Urinary bladder (tissue), 4 donors: ENCODE results near the gene PRELP. TPM values are rescaled to one million over a fixed set of nuclear protein-coding genes. Genes with fewer than 3 reads are reported as not detected.

Source experiments
- DNase-seq: peaks from one replicate; pipeline ENCODE4 v3.0.0-alpha.2; 2015; ENCODE audit errors: extremely low spot score
- H3K27ac ChIP-seq: one replicate; pipeline ENCODE4 v1.5.1; 2013; ENCODE audit warnings: low read depth, mild to moderate bottlenecking, moderate library complexity
- H3K36me3 ChIP-seq: one replicate; pipeline ENCODE4 v1.6.1; 2013; ENCODE audit warnings: mild to moderate bottlenecking, moderate library complexity; ENCODE audit not compliant: insufficient read depth
- H3K4me1 ChIP-seq: one replicate; pipeline ENCODE4 v1.6.1; 2013; ENCODE audit warnings: mild to moderate bottlenecking, moderate library complexity; ENCODE audit not compliant: insufficient read depth
- H3K4me3 ChIP-seq: one replicate; pipeline ENCODE4 v1.5.1; 2013; ENCODE audit warnings: low read depth, low read length
- whole genome bisulfite sequencing: extraction: QIAGEN DNeasy Blood & Tissue Kit; methylation state at CpG from one replicate; pipeline ENCODE4 v1.1.7; 2013; 5-methylcytosine and 5-hydroxymethylcytosine counted together
- polyA plus RNA-seq: library from polyadenylated mRNA; stranded (reverse); fragments of 200-250 nt; gene quantifications from one replicate; pipeline ENCODE4 v1.2.3, GENCODE V29; 2013
- total RNA-seq: library from RNA; depleted of rRNA; stranded (reverse); fragments of >200 nt; gene quantifications from one replicate; pipeline ENCODE4 v1.2.3, GENCODE V29; 2014
- donor health status: healthy with polysubstance abuse.
- donor health status: healthy.

The PRELP gene
- total and polyA plus RNA-seq, 2 donors = 6.3 to 232 TPM

GRCh38 chr1:203519896-203520295, 44.3 kb downstream of the PRELP start:
- DNase-seq = no peak
- no peaks in the 10 kb centered on the region for H3K4me1 ChIP-seq
- H3K36me3 ChIP-seq = no peaks in the 10 kb centered on the region
- 91% methylated on average over 6 of the region's 6 CpGs for WGBS
- H3K4me3 ChIP-seq = no peak overlapping the region
- H3K27ac ChIP-seq = no peak overlapping the region

- H3K4me1 ChIP-seq = no peaks in the 10 kb centered on the region
- WGBS = 76% methylated on average over 5 of the region's 5 CpGs
- H3K36me3 ChIP-seq = no peaks in the 10 kb centered on the region
- DNase-seq = no peak
- no peak overlapping the region for H3K27ac ChIP-seq
- H3K4me3 ChIP-seq = no peak overlapping the region
Observed at GRCh38 chr1:203520315-203520714, 44.7 kb downstream of the PRELP start.

- no peak overlapping the region for H3K4me3 ChIP-seq
- no peak overlapping the region for H3K27ac ChIP-seq
- H3K4me1 ChIP-seq = no peaks in the 10 kb centered on the region
- WGBS = 73% methylated on average over 10 of the region's 10 CpGs
- H3K36me3 ChIP-seq = no peaks in the 10 kb centered on the region
- no peak for DNase-seq
Observed at GRCh38 chr1:203521074-203521794, 45.6 kb downstream of the PRELP start.

GRCh38 chr1:203521812-203522211, 46.2 kb downstream of the PRELP start:
- H3K4me1 ChIP-seq = no peaks in the 10 kb centered on the region
- H3K36me3 ChIP-seq = no peaks in the 10 kb centered on the region
- DNase-seq = no peak
- no peak overlapping the region for H3K27ac ChIP-seq
- 77% methylated on average over 5 of the region's 5 CpGs for WGBS
- H3K4me3 ChIP-seq = no peak overlapping the region

- no peak for DNase-seq
- Histone ChIP-seq H3K4me1 (no peaks in the 10 kb centered on the region), H3K27ac (no peak overlapping the region), H3K36me3 (no peaks in the 10 kb centered on the region), H3K4me3 (no peak overlapping the region)
- 46% methylated on average over 11 of the region's 11 CpGs for WGBS
Observed at GRCh38 chr1:203522237-203522636, 46.6 kb downstream of the PRELP start.

GRCh38 chr1:203523667-203524066, 48.1 kb downstream of the PRELP start:
- WGBS = 89% methylated on average over 6 of the region's 6 CpGs
- H3K4me3 ChIP-seq = no peak overlapping the region
- H3K4me1 ChIP-seq = no peaks in the 10 kb centered on the region
- H3K27ac ChIP-seq = no peak overlapping the region
- H3K36me3 ChIP-seq = no peaks in the 10 kb centered on the region
- DNase-seq = no peak

- Histone ChIP-seq H3K27ac (no peak overlapping the region), H3K4me1 (no peaks in the 10 kb centered on the region)
- no peak for DNase-seq
Observed at GRCh38 chr1:203524152-203524551, 48.5 kb downstream of the PRELP start.

GRCh38 chr1:203524824-203525223, 49.2 kb downstream of the PRELP start:
- H3K4me3 ChIP-seq = no peak overlapping the region
- H3K4me1 ChIP-seq = no peaks in the 10 kb centered on the region

More at GRCh38 chr1:203524152-203524551, 48.5 kb downstream of the PRELP start:
- H3K4me3 ChIP-seq = no peak overlapping the region
- H3K36me3 ChIP-seq = no peaks in the 10 kb centered on the region
- WGBS = 68% methylated on average over 4 of the region's 4 CpGs

GRCh38 chr1:203525685-203526084, 50.1 kb downstream of the PRELP start:
- Histone ChIP-seq H3K4me1 (no peaks in the 10 kb centered on the region), H3K4me3 (no peak overlapping the region), H3K36me3 (no peaks in the 10 kb centered on the region), H3K27ac (no peak overlapping the region)
- 91% methylated on average over 3 of the region's 3 CpGs for WGBS
- no peak for DNase-seq

More at GRCh38 chr1:203524824-203525223, 49.2 kb downstream of the PRELP start:
- no peak for DNase-seq
- Histone ChIP-seq H3K27ac (no peak overlapping the region), H3K36me3 (no peaks in the 10 kb centered on the region)
- 83% methylated on average over 4 of the region's 4 CpGs for WGBS

- H3K36me3 ChIP-seq = no peaks in the 10 kb centered on the region
- H3K27ac ChIP-seq = no peak overlapping the region
- WGBS = 86% methylated on average over 5 of the region's 5 CpGs
- H3K4me3 ChIP-seq = no peak overlapping the region
- no peaks in the 10 kb centered on the region for H3K4me1 ChIP-seq
- no peak for DNase-seq
Observed at GRCh38 chr1:203526130-203526529, 50.5 kb downstream of the PRELP start.

GRCh38 chr1:203526572-203526971, 51.0 kb downstream of the PRELP start:
- no peak overlapping the region for H3K4me3 ChIP-seq
- no peak for DNase-seq
- H3K4me1 ChIP-seq = no peaks in the 10 kb centered on the region
- H3K27ac ChIP-seq = no peak overlapping the region
- WGBS = 31% methylated on average over 6 of the region's 6 CpGs
- H3K36me3 ChIP-seq = no peaks in the 10 kb centered on the region

GRCh38 chr1:203527013-203527412, 51.4 kb downstream of the PRELP start:
- no peak for DNase-seq

GRCh38 chr1:203528063-203528462, 52.5 kb downstream of the PRELP start:
- no peak for DNase-seq
- no peak overlapping the region for H3K27ac ChIP-seq
- H3K4me3 ChIP-seq = no peak overlapping the region
- 95% methylated on average over 3 of the region's 3 CpGs for WGBS
- H3K4me1 ChIP-seq = no peaks in the 10 kb centered on the region
- H3K36me3 ChIP-seq = no peaks in the 10 kb centered on the region

More at GRCh38 chr1:203527013-203527412, 51.4 kb downstream of the PRELP start:
- Histone ChIP-seq H3K27ac (no peak overlapping the region), H3K36me3 (no peaks in the 10 kb centered on the region), H3K4me3 (no peak overlapping the region), H3K4me1 (no peaks in the 10 kb centered on the region)

GRCh38 chr1:203528976-203529835, 53.6 kb downstream of the PRELP start:
- no peak overlapping the region for H3K4me3 ChIP-seq
- no peaks in the 10 kb centered on the region for H3K4me1 ChIP-seq
- DNase-seq = no peak
- H3K27ac ChIP-seq = no peak overlapping the region
- H3K36me3 ChIP-seq = no peaks in the 10 kb centered on the region
- WGBS = 78% methylated on average over 6 of the region's 6 CpGs
